ENCODE results near the gene VSIG8. TPM values are rescaled to one million over a fixed set of nuclear protein-coding genes. Genes with fewer than 3 reads are reported as not detected.

The VSIG8 gene
- total RNA-seq, 1 donor from 2014 or later: not detected

DNA sequence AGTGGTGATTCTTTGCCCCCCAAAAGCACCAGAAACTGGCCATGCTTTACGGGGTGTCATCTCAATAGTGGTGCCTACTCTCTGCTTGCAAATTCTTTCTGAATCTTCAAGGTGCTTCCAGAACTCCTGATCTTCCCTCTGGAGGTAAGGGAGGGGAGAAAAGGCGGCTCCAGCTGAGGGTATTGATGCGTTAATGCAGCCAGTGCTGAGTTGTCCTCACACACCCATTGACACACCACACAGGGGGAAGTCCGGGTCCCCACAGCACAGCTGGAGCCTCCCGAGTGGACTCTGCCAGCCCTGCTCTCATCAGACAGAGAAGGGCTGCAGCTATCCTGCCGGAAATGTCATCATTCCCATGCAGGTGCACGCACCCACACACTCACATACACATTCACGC is 1.2 kb downstream of the VSIG8 start:
- Mint-ChIP-seq H3K9me3 (ENCODE audit: unreplicated experiment) (no peaks in the 10 kb centered on the region), H3K4me3 (ENCODE audit: unreplicated experiment) (no peak overlapping the region), H3K4me1 (ENCODE audit: unreplicated experiment) (no peaks in the 10 kb centered on the region), H3K36me3 (ENCODE audit: low read depth, unreplicated experiment) (no peaks in the 10 kb centered on the region), H3K27ac (ENCODE audit: unreplicated experiment) (no peak overlapping the region), H3K27me3 (ENCODE audit: unreplicated experiment) (peaks cover 7% of the 10 kb centered on the region)
- DNase-seq (ENCODE audit: low spot score): no peak
- no peak for TF ChIP-seq CTCF (IDR thresholded peaks at IDR 0.05; ENCODE audit: unreplicated experiment)

GRCh38 chr1:159860456-159860855 is 2.0 kb downstream of the VSIG8 start:
- Mint-ChIP-seq H3K27ac (ENCODE audit: unreplicated experiment) (no peak overlapping the region), H3K4me1 (ENCODE audit: unreplicated experiment) (no peaks in the 10 kb centered on the region), H3K36me3 (ENCODE audit: low read depth, unreplicated experiment) (no peaks in the 10 kb centered on the region), H3K27me3 (ENCODE audit: unreplicated experiment) (peaks cover 5% of the 10 kb centered on the region), H3K9me3 (ENCODE audit: unreplicated experiment) (no peaks in the 10 kb centered on the region), H3K4me3 (ENCODE audit: unreplicated experiment) (no peak overlapping the region)
- TF ChIP-seq CTCF (IDR thresholded peaks at IDR 0.05; ENCODE audit: unreplicated experiment): no peak
- DNase-seq (ENCODE audit: low spot score): no peak

GRCh38 chr1:159859767-159860322 is 2.6 kb downstream of the VSIG8 start:
- peaks cover 4% of the 10 kb centered on the region for H3K4me1 Mint-ChIP-seq (ENCODE audit: unreplicated experiment)
- no peak for DNase-seq (ENCODE audit: low spot score)
- TF ChIP-seq CTCF (IDR thresholded peaks at IDR 0.05; ENCODE audit: unreplicated experiment): no peak
- H3K4me3 Mint-ChIP-seq (ENCODE audit: unreplicated experiment): no peak overlapping the region
- no peaks in the 10 kb centered on the region for H3K36me3 Mint-ChIP-seq (ENCODE audit: low read depth, unreplicated experiment)
- H3K9me3 Mint-ChIP-seq (ENCODE audit: unreplicated experiment): no peaks in the 10 kb centered on the region
- H3K27me3 Mint-ChIP-seq (ENCODE audit: unreplicated experiment): peaks cover 10% of the 10 kb centered on the region
- H3K27ac Mint-ChIP-seq (ENCODE audit: unreplicated experiment): no peak overlapping the region

- Mint-ChIP-seq H3K4me3 (ENCODE audit: unreplicated experiment) (no peak overlapping the region), H3K9me3 (ENCODE audit: unreplicated experiment) (no peaks in the 10 kb centered on the region), H3K27ac (ENCODE audit: unreplicated experiment) (no peak overlapping the region), H3K36me3 (ENCODE audit: low read depth, unreplicated experiment) (no peaks in the 10 kb centered on the region), H3K4me1 (ENCODE audit: unreplicated experiment) (peaks cover 7% of the 10 kb centered on the region), H3K27me3 (ENCODE audit: unreplicated experiment) (peaks cover 13% of the 10 kb centered on the region)
- TF ChIP-seq CTCF (IDR thresholded peaks at IDR 0.05; ENCODE audit: unreplicated experiment): no peak
- no peak for DNase-seq (ENCODE audit: low spot score)
Measured at GRCh38 chr1:159857889-159858288, 4.6 kb downstream of the VSIG8 start.

GRCh38 chr1:159856576-159856975 is 5.9 kb downstream of the VSIG8 start:
- H3K9me3 Mint-ChIP-seq (ENCODE audit: unreplicated experiment): no peaks in the 10 kb centered on the region
- no peak for TF ChIP-seq CTCF (IDR thresholded peaks at IDR 0.05; ENCODE audit: unreplicated experiment)
- H3K4me1 Mint-ChIP-seq (ENCODE audit: unreplicated experiment): peaks cover 7% of the 10 kb centered on the region
- H3K36me3 Mint-ChIP-seq (ENCODE audit: low read depth, unreplicated experiment): no peaks in the 10 kb centered on the region
- H3K4me3 Mint-ChIP-seq (ENCODE audit: unreplicated experiment): peak overlapping the region; percentile 27
- DNase-seq (ENCODE audit: low spot score): no peak
- H3K27me3 Mint-ChIP-seq (ENCODE audit: unreplicated experiment): peaks cover 13% of the 10 kb centered on the region
- H3K27ac Mint-ChIP-seq (ENCODE audit: unreplicated experiment): no peak overlapping the region

Measured in endothelial cell (in vitro differentiated cells).